GM12878 (cell line): ENCODE results near the gene KCNN3. TPM values are rescaled to one million over a fixed set of nuclear protein-coding genes. Genes with fewer than 3 reads are reported as not detected.

Experiments used
- ATAC-seq: fragments of 200-7000 bp; cut with Tn5 transposase; 3 replicates; pipeline ENCODE4 v1.9.1; 2020; ENCODE audit warnings: mild to moderate bottlenecking, moderate library complexity
- BruUV-seq: library from RNA; stranded (reverse); fragments of 400-500 nt; replicated peaks from 2 replicates; lab custom pipeline; 2021; lab: Mats Ljungman, UMichigan
- CTCF ChIA-PET: fragments of 300-600 bp; sonication (Branson Sonifier 250); formaldehyde crosslinking; extraction: SDS; loops from one replicate; lab custom pipeline; 2021; ENCODE audit warnings: inconsistent platforms; lab: Yijun Ruan, JAX
- POLR2A ChIA-PET: fragments of 350-600 bp; formaldehyde crosslinking; extraction: SDS; loops from one replicate; lab custom pipeline; 2021; ENCODE audit warnings: inconsistent platforms; lab: Charles Lee
- RAD21 ChIA-PET: fragments of 300-600 bp; sonication (Branson Sonifier 250); formaldehyde crosslinking; loops from one replicate; lab custom pipeline; 2023; ENCODE audit warnings: antibody characterized with exemption; ENCODE audit not compliant: unreplicated experiment; lab: Charles Lee
- SMC1A ChIA-PET: fragments of 300-600 bp; sonication (Branson Sonifier 250); formaldehyde crosslinking; loops from one replicate; lab custom pipeline; 2023; ENCODE audit not compliant: unreplicated experiment, uncharacterized antibody; lab: Charles Lee
- DNase-seq: peaks from one replicate; pipeline ENCODE4 v3.0.0-alpha.2; 2011; ENCODE audit warnings: low read depth, low spot score
- FAIRE-seq: peaks from 3 replicates; lab custom pipeline; 2011; peaks lifted over from hg19 to GRCh38; lab: Jason Lieb, UNC
- H2AFZ ChIP-seq: 2 replicates; pipeline ENCODE4 v1.6.0; 2011; ENCODE audit warnings: low read depth, low read length, control low read depth; ENCODE audit not compliant: control insufficient read depth
- H3K27ac ChIP-seq: 2 replicates; pipeline ENCODE4 v1.5.1; 2011; ENCODE audit warnings: control low read depth; ENCODE audit not compliant: control insufficient read depth, insufficient read depth
- H3K27me3 ChIP-seq, 2 experiments: replicated peaks in 1 of 2; 2 replicates each; pipeline versions ENCODE4 v1.6.0 to v1.6.1; 2011; ENCODE audit warnings: low read length in 1 of 2; ENCODE audit not compliant: control insufficient read depth in 2 of 2, insufficient read depth in 2 of 2
- H3K36me3 ChIP-seq, 2 experiments: 2 replicates each; pipeline ENCODE4 v1.5.1; 2011; ENCODE audit warnings: low read length in 1 of 2; ENCODE audit not compliant: control insufficient read depth in 2 of 2, insufficient read depth in 2 of 2
- H3K4me1 ChIP-seq: 2 replicates; pipeline ENCODE4 v1.6.1; 2011; ENCODE audit warnings: mild to moderate bottlenecking, low read length, moderate library complexity, mixed read lengths; ENCODE audit not compliant: control insufficient read depth, insufficient read depth
- H3K4me2 ChIP-seq: 2 replicates; pipeline ENCODE4 v1.6.0; 2011; ENCODE audit warnings: control low read depth; ENCODE audit not compliant: control insufficient read depth, insufficient read depth
- H3K4me3 ChIP-seq: fragments of 200-600 bp; sonication (generic); 2 replicates; pipeline ENCODE4 v1.5.1; 2016
- H3K79me2 ChIP-seq: 2 replicates; pipeline ENCODE4 v1.6.0; 2011; ENCODE audit warnings: low read length; ENCODE audit not compliant: control insufficient read depth, insufficient read depth
- H3K9ac ChIP-seq: 2 replicates; pipeline ENCODE4 v1.8.0; 2011; ENCODE audit warnings: low read length, control low read depth, mixed read lengths; ENCODE audit not compliant: control insufficient read depth, insufficient read depth
- H3K9me3 ChIP-seq: replicated peaks from 3 replicates; pipeline ENCODE4 v1.5.1; 2011; ENCODE audit warnings: mild to moderate bottlenecking, low read length; ENCODE audit not compliant: control insufficient read depth, insufficient read depth
- H4K20me1 ChIP-seq: 2 replicates; pipeline ENCODE4 v1.6.0; 2011; ENCODE audit not compliant: control insufficient read depth, insufficient read depth
- BMI1 ChIP-seq: fragments of 450-650 bp; IDR thresholded peaks from 2 replicates; pipeline ENCODE4 v1.6.1; 2016; ENCODE audit warnings: mild to moderate bottlenecking, moderate library complexity, borderline replicate concordance
- CHD4 ChIP-seq: fragments of 200-600 bp; sonication (generic); IDR thresholded peaks from 2 replicates; pipeline ENCODE4 v1.6.1; 2016; ENCODE audit warnings: mild to moderate bottlenecking
- IKZF1 ChIP-seq: fragments of 450-650 bp; conservative IDR thresholded peaks from 2 replicates; pipeline ENCODE4 v1.6.1; 2017; ENCODE audit warnings: antibody characterized with exemption, mild to moderate bottlenecking
- NRF1 ChIP-seq: conservative IDR thresholded peaks from 2 replicates; pipeline ENCODE4 v1.6.1; 2011; ENCODE audit warnings: mild to moderate bottlenecking, low read depth, low read length, improper control_type of control experiment
- SUZ12 ChIP-seq: fragments of 200-600 bp; sonication (generic); IDR thresholded peaks from one replicate; pipeline ENCODE4 v1.6.1; 2018; ENCODE audit warnings: antibody characterized with exemption, mild to moderate bottlenecking; ENCODE audit not compliant: unreplicated experiment
- WRNIP1 ChIP-seq: IDR thresholded peaks from 2 replicates; pipeline ENCODE4 v1.6.1; 2011; ENCODE audit warnings: low read depth, low read length, improper control_type of control experiment, borderline replicate concordance
- WGBS: methylation state at CpG from one replicate; pipeline ENCODE4 v1.1.6; 2016; ENCODE audit warnings: low lambda C conversion rate; ENCODE audit not compliant: insufficient replicate concordance, insufficient coverage; ENCODE audit errors: missing lambda C conversion rate; 5-methylcytosine and 5-hydroxymethylcytosine counted together
- in situ Hi-C: fragments of 300-500 bp; cut with MboI; formaldehyde crosslinking; loops from 9 replicates; pipeline ENCODE4 v1.14.3; 2018; ENCODE audit warnings: mixed read lengths
- intact Hi-C: fragments of 100-400 bp; cut with micrococcal nuclease; formaldehyde crosslinking; loops from one replicate; pipeline ENCODE4 v1.14.2; 2022; ENCODE audit not compliant: unreplicated experiment
- polyA plus RNA-seq, 11 experiments: library from polyadenylated mRNA; depleted of rRNA in 4 of 11; unstranded in 6 of 11; stranded (reverse) in 5 of 11; fragments of >200 nt; fragmentation: Nextera tagmentation in 4 of 11; fragmentation: Illumina TruSeq in 1 of 11; extraction: Ambion mirVana in 4 of 11; extraction: Trizol in 1 of 11; gene quantifications; 1 replicate in 1 of 11; 2 replicates in 10 of 11; pipeline versions ENCODE4 v1.2.1 to v1.2.3, GENCODE V29; 2011 to 2016; ENCODE audit warnings: inconsistent platforms in 2 of 11, missing spikeins in 2 of 11, low read depth in 1 of 11
- total RNA-seq, 4 experiments: library from RNA; depleted of rRNA in 3 of 4; stranded (reverse); fragments of >200 nt in 3 of 4; fragmentation: Illumina TruSeq in 1 of 4; extraction: Trizol in 1 of 4; gene quantifications; 2 replicates each; pipeline versions ENCODE4 v1.2.1 to v1.2.3, GENCODE V29; 2013 to 2021
- TF ChIP-seq, protein P1 (sequence below): IDR thresholded peaks from 2 replicates; pipeline ENCODE4 v1.6.1; 2012; ENCODE audit warnings: low read depth, low read length, improper control_type of control experiment

Gene KCNN3
- total and polyA plus RNA-seq, 10 of the 15 experiments (the other 5 are each of a cell fraction or from before 2014, with no cell fraction given) = 3.5 to 26.4 (median 14.9) TPM

DNA sequence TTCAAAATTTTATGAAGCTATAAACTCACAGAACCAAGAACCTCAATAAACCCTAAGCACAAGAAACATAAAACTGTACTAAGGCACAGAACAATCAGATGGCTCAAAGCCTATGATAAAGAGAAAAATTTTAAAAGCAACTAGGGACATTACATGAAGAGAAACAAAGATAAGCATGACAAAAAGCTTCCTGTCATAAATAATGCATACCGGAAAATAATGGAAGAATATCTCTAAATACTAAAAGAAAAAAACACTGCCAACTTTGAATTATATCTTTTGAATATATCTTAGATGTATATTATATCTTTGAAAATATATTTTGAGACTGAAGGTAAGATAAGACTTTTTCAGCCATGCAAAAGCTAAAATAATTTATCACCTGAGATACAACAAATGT, 21.4 kb upstream of the KCNN3 start:
- no peak for FAIRE-seq
- H3K9me3 ChIP-seq = no peaks in the 10 kb centered on the region
- in situ Hi-C loops = no loop called here
- TF ChIP-seq WRNIP1 = no peak
- TF ChIP-seq CHD4 = no peak
- no peak for TF ChIP-seq BMI1
- TF ChIP-seq NRF1 = no peak
- TF ChIP-seq SUZ12 = no peak
- TF ChIP-seq, all 136 proteins: peak for 0
- ATAC-seq (no peak), DNase-seq (no peak)
- Histone ChIP-seq H2AFZ (no peak overlapping the region), H3K4me3 (no peak overlapping the region), H3K27me3 (no peaks in the 10 kb centered on the region), H3K9ac (no peak overlapping the region), H4K20me1 (no peaks in the 10 kb centered on the region), H3K4me2 (no peak overlapping the region), H3K36me3 (no peaks in the 10 kb centered on the region), H3K27ac (no peak overlapping the region), H3K4me1 (peaks cover 4% of the 10 kb centered on the region), H3K79me2 (no peaks in the 10 kb centered on the region)
- CTCF ChIA-PET = interaction anchor here (0.9 to 2.8 kb wide), 11 partner anchors 10 to 345 kb away, joined by 3 to 10 read pairs (median 5); partner anchors contain the start of gene LENEP
- intact Hi-C loops = no loop called here
- BruUV-seq = no TSS peak
- SMC1A ChIA-PET = interaction anchor here (0.9 to 2.2 kb wide), 6 partner anchors 10 to 222 kb away, joined by 3 to 9 read pairs (median 4); no protein-coding TSS in a partner anchor
- RAD21 ChIA-PET = interaction anchor here (0.8 to 1.6 kb wide), 5 partner anchors 45 to 222 kb away, joined by 3 to 5 read pairs (median 3); partner anchors contain the start of genes ADAM15 and PMVK
- WGBS = 97% methylated on average over 1 of the region's 1 CpG
- POLR2A ChIA-PET = interaction anchor here (0.7 kb wide), 2 partner anchors 29 to 48 kb away, joined by 3 to 4 read pairs; no protein-coding TSS in a partner anchor

DNA sequence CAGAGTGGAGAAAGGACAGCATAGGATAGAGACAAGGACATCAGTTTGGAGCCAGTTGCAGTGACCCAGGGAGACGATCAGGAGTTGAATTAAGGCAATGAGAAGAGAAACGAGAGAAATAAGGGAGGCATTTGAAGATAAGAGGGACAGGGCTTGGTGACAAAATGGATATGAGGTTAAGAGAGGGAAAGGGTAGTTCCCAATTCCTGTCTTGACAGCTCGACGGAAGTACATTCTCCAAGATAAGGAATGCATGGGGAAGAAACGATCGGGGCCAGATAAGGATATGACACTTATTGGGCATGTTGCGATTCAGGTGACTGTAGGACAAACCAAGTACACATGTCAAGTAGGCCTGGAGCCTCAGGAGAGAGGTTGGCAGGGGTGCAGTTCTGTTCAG, 18.7 kb upstream of the KCNN3 start:
- ATAC-seq (no peak), FAIRE-seq (no peak), DNase-seq (no peak)
- WGBS = 89% methylated on average over 7 of the region's 7 CpGs
- ChIA-PET RAD21 (interaction anchor here (1.5 kb wide), 1 partner anchor 11 kb away, joined by 5 read pairs; no protein-coding TSS in a partner anchor), SMC1A (no interaction called here), CTCF (no interaction called here), POLR2A (no interaction called here)
- in situ Hi-C loops = no loop called here
- Histone ChIP-seq H3K4me1 (peaks cover 6% of the 10 kb centered on the region), H3K9me3 (no peaks in the 10 kb centered on the region), H2AFZ (no peak overlapping the region), H3K9ac (no peak overlapping the region), H3K79me2 (no peaks in the 10 kb centered on the region), H3K4me2 (no peak overlapping the region), H3K27me3 (no peaks in the 10 kb centered on the region), H3K4me3 (no peak overlapping the region), H3K36me3 (no peaks in the 10 kb centered on the region), H3K27ac (no peak overlapping the region), H4K20me1 (no peaks in the 10 kb centered on the region)
- intact Hi-C loops = no loop called here
- TF ChIP-seq, protein P1, sequence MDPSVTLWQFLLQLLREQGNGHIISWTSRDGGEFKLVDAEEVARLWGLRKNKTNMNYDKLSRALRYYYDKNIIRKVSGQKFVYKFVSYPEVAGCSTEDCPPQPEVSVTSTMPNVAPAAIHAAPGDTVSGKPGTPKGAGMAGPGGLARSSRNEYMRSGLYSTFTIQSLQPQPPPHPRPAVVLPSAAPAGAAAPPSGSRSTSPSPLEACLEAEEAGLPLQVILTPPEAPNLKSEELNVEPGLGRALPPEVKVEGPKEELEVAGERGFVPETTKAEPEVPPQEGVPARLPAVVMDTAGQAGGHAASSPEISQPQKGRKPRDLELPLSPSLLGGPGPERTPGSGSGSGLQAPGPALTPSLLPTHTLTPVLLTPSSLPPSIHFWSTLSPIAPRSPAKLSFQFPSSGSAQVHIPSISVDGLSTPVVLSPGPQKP = no peak
- TF ChIP-seq IKZF1 = no peak
- BruUV-seq = no TSS peak
